Natural killer cell treated with Interleukin-12 subunit alpha and Interleukin-12 subunit beta and Interleukin-15 and Interleukin-18, amount 100 ng/mL, for 72 hours (primary cell): ENCODE measurements around the gene HOPX. TPM values are rescaled to one million over a fixed set of nuclear protein-coding genes. Genes with fewer than 3 reads are reported as not detected.

Source experiments
- ATAC-seq, 2 donors: fragments of 150-1000 bp; cut with Tn5 transposase in 1 of 2; sonication (Bioruptor Pico), chemical (Tn5 transposase) in 1 of 2; 2 replicates each; pipeline ENCODE4 v1.10.0; 2021
- DNase-seq: peaks from one replicate; pipeline ENCODE4 v3.0.0; 2022; ENCODE audit warnings: low spot score
- H3K27ac Mint-ChIP-seq, 2 donors: 1 replicate in 1 of 2; 2 replicates in 1 of 2; pipeline ENCODE4 v1.8.0; 2022; ENCODE audit warnings: mixed read lengths in 2 of 2, mild to moderate bottlenecking in 1 of 2, moderate library complexity in 1 of 2
- H3K27me3 Mint-ChIP-seq, 2 donors: 1 replicate in 1 of 2; 2 replicates in 1 of 2; pipeline ENCODE4 v1.8.0; 2022; ENCODE audit warnings: mixed read lengths in 2 of 2
- H3K36me3 Mint-ChIP-seq: one replicate; pipeline ENCODE4 v1.8.0; 2022; ENCODE audit warnings: mixed read lengths
- H3K4me1 Mint-ChIP-seq, 2 donors: 1 replicate in 1 of 2; 2 replicates in 1 of 2; pipeline ENCODE4 v1.8.0; 2022; ENCODE audit warnings: low read depth in 2 of 2, mixed read lengths in 2 of 2, mild to moderate bottlenecking in 1 of 2
- H3K4me3 Mint-ChIP-seq: one replicate; pipeline ENCODE4 v1.8.0; 2022; ENCODE audit warnings: mixed read lengths
- H3K9me3 Mint-ChIP-seq: 2 replicates; pipeline ENCODE4 v1.8.0; 2022; ENCODE audit warnings: mixed read lengths
- total RNA-seq, 2 donors: library from RNA; stranded (reverse); gene quantifications; one replicate each; pipeline ENCODE4 v1.2.3, GENCODE V29; 2022

The HOPX gene
- total RNA-seq, 2 donors from 2014 or later, result 100 to 281 TPM

- peak overlapping the region; percentile 99 to 100 for H3K27ac Mint-ChIP-seq
Measured at GRCh38 chr4:56655627-56656345, 25.3 kb downstream of the HOPX start.

GRCh38 chr4:56655209-56655626 lies 25.9 kb downstream of the HOPX start:
- Mint-ChIP-seq H3K4me3 (peak overlapping the region; percentile 89), H3K9me3 (no peaks in the 10 kb centered on the region), H3K4me1 (peaks cover 60 to 68% of the 10 kb centered on the region in 2 donors), H3K27ac (peak overlapping the region; percentile 99 to 100), H3K36me3 (peaks cover 21% of the 10 kb centered on the region), H3K27me3 (no peaks in the 10 kb centered on the region)
- no peak for ATAC-seq
- DNase-seq, result peak; percentile 63

More at GRCh38 chr4:56655627-56656345, 25.3 kb downstream of the HOPX start:
- Mint-ChIP-seq H3K36me3 (peaks cover 18% of the 10 kb centered on the region), H3K4me1 (peaks cover 55 to 62% of the 10 kb centered on the region in 2 donors), H3K9me3 (no peaks in the 10 kb centered on the region), H3K27me3 (no peaks in the 10 kb centered on the region), H3K4me3 (peak overlapping the region; percentile 89)
- ATAC-seq (peak; percentile 58 to 72), DNase-seq (no peak)

- DNase-seq, result no peak
- Mint-ChIP-seq H3K9me3 (no peaks in the 10 kb centered on the region), H3K4me3 (peak overlapping the region; percentile 89), H3K27me3 (no peaks in the 10 kb centered on the region), H3K4me1 (peaks cover 69 to 78% of the 10 kb centered on the region in 2 donors), H3K36me3 (peaks cover 31% of the 10 kb centered on the region), H3K27ac (peak overlapping the region; percentile 99 to 100)
- ATAC-seq, result no peak
Measured at GRCh38 chr4:56654238-56654632, 26.9 kb downstream of the HOPX start.

GRCh38 chr4:56653461-56654237 lies 27.4 kb downstream of the HOPX start:
- DNase-seq, result peak; percentile 78
- H3K27ac Mint-ChIP-seq, result peak overlapping the region; percentile 99 to 100
- ATAC-seq, result peak; percentile 22 to 63
- H3K36me3 Mint-ChIP-seq, result peaks cover 37% of the 10 kb centered on the region
- peak overlapping the region; percentile 89 for H3K4me3 Mint-ChIP-seq
- no peaks in the 10 kb centered on the region for H3K27me3 Mint-ChIP-seq
- peaks cover 73 to 83% of the 10 kb centered on the region in 2 donors for H3K4me1 Mint-ChIP-seq
- no peaks in the 10 kb centered on the region for H3K9me3 Mint-ChIP-seq

GRCh38 chr4:56652196-56652595 lies 28.9 kb downstream of the HOPX start:
- no peaks in the 10 kb centered on the region for H3K27me3 Mint-ChIP-seq
- peak overlapping the region; percentile 89 for H3K4me3 Mint-ChIP-seq
- H3K36me3 Mint-ChIP-seq, result peaks cover 37% of the 10 kb centered on the region
- DNase-seq (no peak), ATAC-seq (no peak)
- H3K27ac Mint-ChIP-seq, result peak overlapping the region; percentile 99 to 100
- H3K4me1 Mint-ChIP-seq, result peaks cover 70 to 77% of the 10 kb centered on the region in 2 donors
- no peaks in the 10 kb centered on the region for H3K9me3 Mint-ChIP-seq

GRCh38 chr4:56651056-56651350 lies 30.1 kb downstream of the HOPX start:
- DNase-seq (no peak), ATAC-seq (peak in 1 of 2 donors; percentile 0)
- Mint-ChIP-seq H3K27me3 (no peaks in the 10 kb centered on the region), H3K4me3 (peak overlapping the region; percentile 89), H3K36me3 (peaks cover 43% of the 10 kb centered on the region), H3K4me1 (peaks cover 75 to 77% of the 10 kb centered on the region in 2 donors), H3K9me3 (peaks cover 5% of the 10 kb centered on the region), H3K27ac (peak overlapping the region; percentile 99 to 100)

- H3K27ac Mint-ChIP-seq, result peak overlapping the region; percentile 99 to 100
- DNase-seq (no peak), ATAC-seq (peak in 1 of 2 donors; percentile 1)
- peaks cover 78 to 81% of the 10 kb centered on the region in 2 donors for H3K4me1 Mint-ChIP-seq
- H3K27me3 Mint-ChIP-seq, result no peaks in the 10 kb centered on the region
- H3K36me3 Mint-ChIP-seq, result peaks cover 47% of the 10 kb centered on the region
- H3K4me3 Mint-ChIP-seq, result peak overlapping the region; percentile 89
- H3K9me3 Mint-ChIP-seq, result peaks cover 8% of the 10 kb centered on the region
Measured at GRCh38 chr4:56650262-56651055, 30.6 kb downstream of the HOPX start.

- Mint-ChIP-seq H3K27me3 (no peaks in the 10 kb centered on the region), H3K4me3 (peak overlapping the region; percentile 89), H3K27ac (peak overlapping the region; percentile 99 to 100), H3K4me1 (peaks cover 76 to 77% of the 10 kb centered on the region in 2 donors), H3K36me3 (peaks cover 40% of the 10 kb centered on the region), H3K9me3 (peaks cover 8% of the 10 kb centered on the region)
- peak; percentile 66 for DNase-seq
- ATAC-seq, result peak; percentile 80 to 86
Measured at GRCh38 chr4:56649445-56650261, 31.4 kb downstream of the HOPX start.

GRCh38 chr4:56648824-56649151 lies 32.3 kb downstream of the HOPX start:
- no peak for ATAC-seq
- Mint-ChIP-seq H3K4me1 (peaks cover 70 to 74% of the 10 kb centered on the region in 2 donors), H3K27ac (peak overlapping the region; percentile 99 to 100)

GRCh38 chr4:56648021-56648823 lies 32.9 kb downstream of the HOPX start:
- Mint-ChIP-seq H3K4me3 (peak overlapping the region; percentile 89), H3K27ac (peak overlapping the region; percentile 99 to 100), H3K4me1 (peaks cover 65 to 74% of the 10 kb centered on the region in 2 donors), H3K36me3 (peaks cover 36% of the 10 kb centered on the region), H3K27me3 (no peaks in the 10 kb centered on the region), H3K9me3 (peaks cover 8% of the 10 kb centered on the region)
- ATAC-seq, result peak; percentile 67 to 81
- DNase-seq, result peak; percentile 78

More at GRCh38 chr4:56648824-56649151, 32.3 kb downstream of the HOPX start:
- Mint-ChIP-seq H3K36me3 (peaks cover 36% of the 10 kb centered on the region), H3K9me3 (peaks cover 8% of the 10 kb centered on the region), H3K27me3 (no peaks in the 10 kb centered on the region), H3K4me3 (peak overlapping the region; percentile 89)
- DNase-seq, result no peak

- peaks cover 8% of the 10 kb centered on the region for H3K9me3 Mint-ChIP-seq
- no peak for DNase-seq
- no peak for ATAC-seq
- H3K4me3 Mint-ChIP-seq, result peak overlapping the region; percentile 6
- H3K4me1 Mint-ChIP-seq, result peaks cover 63 to 72% of the 10 kb centered on the region in 2 donors
- H3K27me3 Mint-ChIP-seq, result no peaks in the 10 kb centered on the region
- H3K36me3 Mint-ChIP-seq, result peaks cover 33% of the 10 kb centered on the region
- H3K27ac Mint-ChIP-seq, result peak overlapping the region; percentile 99 to 100
Measured at GRCh38 chr4:56646341-56646740, 34.8 kb downstream of the HOPX start.

GRCh38 chr4:56643596-56643995 lies 37.5 kb downstream of the HOPX start:
- DNase-seq (peak; percentile 23), ATAC-seq (no peak)
- Mint-ChIP-seq H3K27ac (peak overlapping the region; percentile 55 to 56), H3K4me3 (no peak overlapping the region), H3K27me3 (no peaks in the 10 kb centered on the region), H3K36me3 (peaks cover 10% of the 10 kb centered on the region), H3K9me3 (peaks cover 10% of the 10 kb centered on the region), H3K4me1 (peaks cover 59 to 68% of the 10 kb centered on the region in 2 donors)
